OCI-LY1 (cell line): ENCODE results near the gene RPS6KA2.

Source experiments
- H2AFZ ChIP-seq: fragments of 200-600 bp; sonication (generic), shearing (Covaris generic); 2 replicates; pipeline ENCODE4 v1.6.0; 2014; ENCODE audit warnings: antibody characterized with exemption, mild to moderate bottlenecking, low read length
- H3F3A ChIP-seq: fragments of 200-600 bp; sonication (generic), shearing (Covaris generic); 2 replicates; pipeline ENCODE4 v1.6.0; 2014; ENCODE audit warnings: mild to moderate bottlenecking, antibody characterized with exemption, low read length, moderate library complexity; ENCODE audit not compliant: insufficient read depth
- H3K27ac ChIP-seq: fragments of 200-600 bp; sonication (generic); 2 replicates; pipeline ENCODE4 v1.5.1; 2014; ENCODE audit warnings: low read length, mixed run types, mild to moderate bottlenecking, low read depth; ENCODE audit not compliant: poor library complexity, severe bottlenecking
- H3K27me3 ChIP-seq: fragments of 200-600 bp; sonication (generic); 2 replicates; pipeline ENCODE4 v1.6.0; 2014; ENCODE audit warnings: antibody characterized with exemption, mild to moderate bottlenecking, low read length, moderate library complexity; ENCODE audit not compliant: insufficient read depth
- H3K36me3 ChIP-seq: fragments of 200-600 bp; sonication (generic); 2 replicates; pipeline ENCODE4 v1.6.1; 2014; ENCODE audit warnings: mild to moderate bottlenecking, antibody characterized with exemption, low read length, moderate library complexity, mixed read lengths; ENCODE audit not compliant: insufficient read depth
- H3K4me1 ChIP-seq: fragments of 200-600 bp; sonication (generic); 2 replicates; pipeline ENCODE4 v1.5.1; 2014; ENCODE audit warnings: mild to moderate bottlenecking, low read length, moderate library complexity; ENCODE audit not compliant: insufficient read depth, severe bottlenecking
- H3K4me2 ChIP-seq: fragments of 200-600 bp; sonication (generic), shearing (Covaris generic); 2 replicates; pipeline ENCODE4 v1.6.1; 2014; ENCODE audit warnings: low read length
- H3K4me3 ChIP-seq: fragments of 200-600 bp; sonication (generic); 2 replicates; pipeline ENCODE4 v1.5.1; 2014; ENCODE audit warnings: low read length, low read depth, mild to moderate bottlenecking, mixed read lengths; ENCODE audit not compliant: poor library complexity, severe bottlenecking
- H3K79me2 ChIP-seq: fragments of 200-600 bp; shearing (Covaris generic); 2 replicates; pipeline ENCODE4 v1.6.1; 2016; ENCODE audit warnings: mixed run types, low read length, mixed read lengths; ENCODE audit not compliant: insufficient read depth
- H3K9ac ChIP-seq: fragments of 200-600 bp; sonication (generic), shearing (Covaris generic); 2 replicates; pipeline ENCODE4 v1.6.1; 2014; ENCODE audit warnings: mild to moderate bottlenecking, low read length, mixed read lengths
- H3K9me2 ChIP-seq: fragments of 200-600 bp; sonication (generic), shearing (Covaris generic); 2 replicates; pipeline ENCODE4 v1.6.1; 2014; ENCODE audit warnings: low read depth, mild to moderate bottlenecking, low read length, mixed read lengths
- H3K9me3 ChIP-seq: fragments of 200-600 bp; shearing (Covaris generic); 2 replicates; pipeline ENCODE4 v1.6.1; 2014; ENCODE audit warnings: low read length, mixed read lengths
- H4K20me1 ChIP-seq: fragments of 200-600 bp; sonication (generic), shearing (Covaris generic); 2 replicates; pipeline ENCODE4 v1.6.0; 2016; ENCODE audit warnings: mild to moderate bottlenecking, low read length; ENCODE audit not compliant: insufficient read depth
- EZH2 ChIP-seq: fragments of 200-600 bp; sonication (generic), shearing (Covaris generic); IDR thresholded peaks from 2 replicates; pipeline ENCODE4 v1.8.0; 2017; ENCODE audit warnings: borderline replicate concordance, mixed run types, mild to moderate bottlenecking, antibody characterized with exemption, low read length, moderate library complexity, mixed read lengths
- TF ChIP-seq, protein P1 (sequence below): fragments of 200-600 bp; sonication (generic), shearing (Covaris generic); IDR thresholded peaks from 2 replicates; pipeline ENCODE4 v1.5.1; 2017; ENCODE audit warnings: mild to moderate bottlenecking, antibody characterized with exemption, low read length, moderate library complexity, mixed read lengths

RPS6KA2 gene

DNA sequence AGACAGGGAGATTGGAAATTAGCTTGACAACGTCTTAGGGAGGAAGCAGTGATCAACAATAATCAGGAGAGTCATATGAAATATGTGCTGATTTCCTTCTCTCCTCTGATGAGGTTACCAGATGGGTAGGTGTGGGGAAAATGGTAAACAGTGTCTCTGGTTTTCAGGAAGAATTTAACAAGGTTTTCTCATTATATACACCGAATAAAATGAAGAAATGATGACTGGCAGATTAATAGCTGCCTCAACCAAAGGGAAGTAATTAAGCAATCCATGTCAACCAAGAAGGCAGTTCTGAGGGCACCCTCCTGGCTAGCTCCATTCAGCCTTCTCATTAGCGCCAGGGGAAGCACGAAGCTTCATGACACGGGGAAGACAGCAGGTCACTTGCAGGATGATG, 27.8 kb downstream of the RPS6KA2 start:
- peaks cover 10% of the 10 kb centered on the region; the same call in 1 of the 2 replicates for H3K27me3 ChIP-seq
- no peak overlapping the region for H3K9ac ChIP-seq
- no peaks in the 10 kb centered on the region for H3K79me2 ChIP-seq
- H3F3A ChIP-seq, result no peaks in the 10 kb centered on the region
- no peaks in the 10 kb centered on the region for H3K36me3 ChIP-seq
- no peak overlapping the region for H3K4me3 ChIP-seq
- no peaks in the 10 kb centered on the region for H3K9me3 ChIP-seq
- H3K4me1 ChIP-seq, result no peaks in the 10 kb centered on the region
- H2AFZ ChIP-seq, result no peak overlapping the region
- H3K9me2 ChIP-seq, result no peaks in the 10 kb centered on the region
- no peak for TF ChIP-seq EZH2
- TF ChIP-seq, protein P1, sequence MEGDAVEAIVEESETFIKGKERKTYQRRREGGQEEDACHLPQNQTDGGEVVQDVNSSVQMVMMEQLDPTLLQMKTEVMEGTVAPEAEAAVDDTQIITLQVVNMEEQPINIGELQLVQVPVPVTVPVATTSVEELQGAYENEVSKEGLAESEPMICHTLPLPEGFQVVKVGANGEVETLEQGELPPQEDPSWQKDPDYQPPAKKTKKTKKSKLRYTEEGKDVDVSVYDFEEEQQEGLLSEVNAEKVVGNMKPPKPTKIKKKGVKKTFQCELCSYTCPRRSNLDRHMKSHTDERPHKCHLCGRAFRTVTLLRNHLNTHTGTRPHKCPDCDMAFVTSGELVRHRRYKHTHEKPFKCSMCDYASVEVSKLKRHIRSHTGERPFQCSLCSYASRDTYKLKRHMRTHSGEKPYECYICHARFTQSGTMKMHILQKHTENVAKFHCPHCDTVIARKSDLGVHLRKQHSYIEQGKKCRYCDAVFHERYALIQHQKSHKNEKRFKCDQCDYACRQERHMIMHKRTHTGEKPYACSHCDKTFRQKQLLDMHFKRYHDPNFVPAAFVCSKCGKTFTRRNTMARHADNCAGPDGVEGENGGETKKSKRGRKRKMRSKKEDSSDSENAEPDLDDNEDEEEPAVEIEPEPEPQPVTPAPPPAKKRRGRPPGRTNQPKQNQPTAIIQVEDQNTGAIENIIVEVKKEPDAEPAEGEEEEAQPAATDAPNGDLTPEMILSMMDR, result no peak
- H4K20me1 ChIP-seq, result no peaks in the 10 kb centered on the region
- no peak overlapping the region for H3K4me2 ChIP-seq
- no peak overlapping the region for H3K27ac ChIP-seq

DNA sequence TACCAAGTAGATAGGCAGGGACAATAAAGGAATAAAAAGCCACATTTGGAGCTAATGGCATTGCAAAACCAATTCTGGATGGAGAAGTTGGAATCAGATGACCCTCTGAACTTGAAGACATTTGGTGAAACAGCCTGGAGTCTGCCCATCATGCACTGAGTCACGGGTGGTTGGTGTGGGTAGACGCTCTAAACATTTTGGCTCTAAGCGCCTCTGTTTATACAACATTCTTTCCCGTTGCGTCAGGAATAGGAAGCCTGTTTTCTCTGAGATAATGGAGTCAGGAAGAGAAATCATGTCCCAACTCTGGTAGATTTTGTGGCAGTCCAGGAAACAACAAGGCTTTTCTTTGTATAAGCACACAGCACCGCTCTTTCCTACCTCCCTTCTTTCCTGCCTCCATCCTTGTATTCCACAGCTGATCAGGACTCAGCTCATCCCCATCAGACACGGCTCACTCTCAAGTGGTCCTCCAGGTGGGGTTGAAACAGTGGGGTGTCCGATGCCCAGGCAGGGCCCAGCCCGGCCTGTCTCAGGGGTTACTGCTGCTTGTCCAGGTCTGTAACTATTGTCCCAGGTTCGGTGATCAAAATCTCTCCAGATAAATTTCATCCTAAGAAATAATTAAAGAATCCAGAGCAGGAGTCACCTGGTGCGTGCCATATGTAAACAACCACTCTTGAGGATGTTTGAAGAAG, 28.5 kb downstream of the RPS6KA2 start:
- TF ChIP-seq, protein P1, result no peak
- TF ChIP-seq EZH2, result no peak
- Histone ChIP-seq H3K79me2 (no peaks in the 10 kb centered on the region), H3K27ac (no peak overlapping the region), H3K4me1 (no peaks in the 10 kb centered on the region), H3F3A (no peaks in the 10 kb centered on the region), H3K9me2 (no peaks in the 10 kb centered on the region), H2AFZ (no peak overlapping the region), H3K4me2 (no peak overlapping the region), H3K9ac (no peak overlapping the region), H4K20me1 (no peaks in the 10 kb centered on the region), H3K4me3 (no peak overlapping the region), H3K27me3 (peaks cover 10% of the 10 kb centered on the region; the same call in 1 of the 2 replicates), H3K9me3 (no peaks in the 10 kb centered on the region), H3K36me3 (no peaks in the 10 kb centered on the region)

DNA sequence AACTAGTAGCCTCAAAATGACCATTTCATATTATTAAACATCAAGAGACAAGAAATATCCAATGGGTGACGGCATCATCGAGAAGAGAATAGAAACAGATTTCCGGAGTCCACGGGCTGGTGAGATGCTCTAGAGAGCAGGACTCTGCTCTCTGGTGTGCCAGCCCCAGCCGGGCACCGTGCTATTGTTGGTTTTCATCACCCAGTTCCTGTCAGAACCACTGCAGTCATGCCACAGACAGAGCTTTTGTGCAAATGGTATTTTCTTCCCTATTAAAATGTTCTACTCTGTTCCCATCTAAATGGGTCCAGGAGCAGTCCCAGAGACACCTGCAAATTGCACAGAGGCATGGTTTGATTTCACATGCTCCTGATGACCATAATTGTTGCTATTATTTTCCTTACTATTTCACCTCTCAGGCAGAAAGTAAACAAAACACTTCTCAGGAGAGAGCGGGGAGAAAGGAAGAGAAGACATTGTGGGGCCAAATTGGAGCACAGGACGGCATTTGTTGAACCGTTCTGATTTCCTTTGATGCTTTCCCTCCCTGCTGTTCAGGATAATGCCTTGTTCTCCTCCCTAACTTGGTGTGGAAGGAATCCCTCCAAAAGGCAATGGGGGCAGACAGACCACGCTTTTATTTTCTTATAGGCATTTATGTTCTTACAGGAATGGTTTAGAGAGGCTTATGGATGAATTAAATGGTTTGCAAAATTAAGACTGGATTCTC, 29.2 kb downstream of the RPS6KA2 start:
- no peaks in the 10 kb centered on the region for H3K9me3 ChIP-seq
- H3K9me2 ChIP-seq, result no peaks in the 10 kb centered on the region
- H2AFZ ChIP-seq, result no peak overlapping the region
- no peaks in the 10 kb centered on the region for H4K20me1 ChIP-seq
- H3K4me2 ChIP-seq, result no peak overlapping the region
- H3K4me3 ChIP-seq, result no peak overlapping the region
- H3K27ac ChIP-seq, result no peak overlapping the region
- no peaks in the 10 kb centered on the region for H3K79me2 ChIP-seq
- TF ChIP-seq, protein P1, result no peak
- no peak for TF ChIP-seq EZH2
- H3K4me1 ChIP-seq, result no peaks in the 10 kb centered on the region
- no peak overlapping the region for H3K9ac ChIP-seq
- no peaks in the 10 kb centered on the region for H3F3A ChIP-seq
- H3K36me3 ChIP-seq, result no peaks in the 10 kb centered on the region
- H3K27me3 ChIP-seq, result peaks cover 6% of the 10 kb centered on the region; the same call in 1 of the 2 replicates
